ENCODE results near the gene HS6ST3. TPM values are rescaled to one million over a fixed set of nuclear protein-coding genes. Genes with fewer than 3 reads are reported as not detected.

HS6ST3 gene
- total RNA-seq, 1 experiment from 2014 or later, result 1.2 TPM

DNA sequence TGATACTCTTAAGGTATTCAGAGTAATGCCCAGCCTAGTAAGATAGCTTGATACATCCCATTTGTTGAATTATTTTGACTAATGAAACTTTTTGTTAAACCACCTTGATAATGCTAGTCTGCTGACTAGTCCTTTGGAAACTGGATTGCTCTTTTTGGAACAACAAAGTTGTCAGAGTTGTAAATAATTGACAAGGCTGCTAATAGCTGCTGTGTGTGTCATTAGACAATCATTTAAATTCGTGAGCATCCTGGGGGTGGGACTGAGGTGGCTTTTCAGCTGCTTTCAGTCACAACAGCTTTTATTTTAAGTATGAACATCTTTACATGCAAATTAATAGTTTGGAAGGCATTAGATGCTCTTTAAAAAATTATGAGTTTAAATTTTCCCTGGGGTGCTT is 153.5 kb downstream of the HS6ST3 start:
- Mint-ChIP-seq H3K4me3 (no peak overlapping the region), H3K27ac (no peak overlapping the region), H3K36me3 (0 out of 2 replicates have a peak, but pooled peaks cover 5% of the 10 kb centered on the region), H3K4me1 (peaks cover 31% of the 10 kb centered on the region), H3K27me3 (ENCODE audit: low read depth) (no peaks in the 10 kb centered on the region), H3K9me3 (no peaks in the 10 kb centered on the region)
- ATAC-seq (no peak), DNase-seq (ENCODE audit: low spot score) (no peak)
- TF ChIP-seq ZNF416 (CRISPR knock-in tag; IDR thresholded peaks at IDR 0.05), result no peak
- TF ChIP-seq ETV6 (CRISPR knock-in tag; IDR thresholded peaks at IDR 0.05), result no peak
- TF ChIP-seq, protein P1, sequence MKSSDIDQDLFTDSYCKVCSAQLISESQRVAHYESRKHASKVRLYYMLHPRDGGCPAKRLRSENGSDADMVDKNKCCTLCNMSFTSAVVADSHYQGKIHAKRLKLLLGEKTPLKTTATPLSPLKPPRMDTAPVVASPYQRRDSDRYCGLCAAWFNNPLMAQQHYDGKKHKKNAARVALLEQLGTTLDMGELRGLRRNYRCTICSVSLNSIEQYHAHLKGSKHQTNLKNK (CRISPR knock-in tag; IDR thresholded peaks at IDR 0.05), result no peak
- no peak for TF ChIP-seq RORB (CRISPR knock-in tag; IDR thresholded peaks at IDR 0.05)
- TF ChIP-seq, protein P2, sequence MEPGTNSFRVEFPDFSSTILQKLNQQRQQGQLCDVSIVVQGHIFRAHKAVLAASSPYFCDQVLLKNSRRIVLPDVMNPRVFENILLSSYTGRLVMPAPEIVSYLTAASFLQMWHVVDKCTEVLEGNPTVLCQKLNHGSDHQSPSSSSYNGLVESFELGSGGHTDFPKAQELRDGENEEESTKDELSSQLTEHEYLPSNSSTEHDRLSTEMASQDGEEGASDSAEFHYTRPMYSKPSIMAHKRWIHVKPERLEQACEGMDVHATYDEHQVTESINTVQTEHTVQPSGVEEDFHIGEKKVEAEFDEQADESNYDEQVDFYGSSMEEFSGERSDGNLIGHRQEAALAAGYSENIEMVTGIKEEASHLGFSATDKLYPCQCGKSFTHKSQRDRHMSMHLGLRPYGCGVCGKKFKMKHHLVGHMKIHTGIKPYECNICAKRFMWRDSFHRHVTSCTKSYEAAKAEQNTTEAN (CRISPR knock-in tag; IDR thresholded peaks at IDR 0.05), result no peak
- TF ChIP-seq FOXK1 (CRISPR knock-in tag; IDR thresholded peaks at IDR 0.05), result no peak
- no peak for TF ChIP-seq CREM (CRISPR knock-in tag; IDR thresholded peaks at IDR 0.05)
- TF ChIP-seq, protein P3, sequence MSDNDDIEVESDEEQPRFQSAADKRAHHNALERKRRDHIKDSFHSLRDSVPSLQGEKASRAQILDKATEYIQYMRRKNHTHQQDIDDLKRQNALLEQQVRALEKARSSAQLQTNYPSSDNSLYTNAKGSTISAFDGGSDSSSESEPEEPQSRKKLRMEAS (CRISPR knock-in tag; IDR thresholded peaks at IDR 0.05), result no peak
- TF ChIP-seq, protein P4, sequence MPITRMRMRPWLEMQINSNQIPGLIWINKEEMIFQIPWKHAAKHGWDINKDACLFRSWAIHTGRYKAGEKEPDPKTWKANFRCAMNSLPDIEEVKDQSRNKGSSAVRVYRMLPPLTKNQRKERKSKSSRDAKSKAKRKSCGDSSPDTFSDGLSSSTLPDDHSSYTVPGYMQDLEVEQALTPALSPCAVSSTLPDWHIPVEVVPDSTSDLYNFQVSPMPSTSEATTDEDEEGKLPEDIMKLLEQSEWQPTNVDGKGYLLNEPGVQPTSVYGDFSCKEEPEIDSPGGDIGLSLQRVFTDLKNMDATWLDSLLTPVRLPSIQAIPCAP (CRISPR knock-in tag; IDR thresholded peaks at IDR 0.05), result no peak
- TF ChIP-seq NR2C2 (CRISPR knock-in tag; IDR thresholded peaks at IDR 0.05), result no peak
- no peak for TF ChIP-seq ZNF219 (CRISPR knock-in tag; IDR thresholded peaks at IDR 0.05; ENCODE audit: borderline replicate concordance)
- no peak for TF ChIP-seq ESRRA (CRISPR knock-in tag; IDR thresholded peaks at IDR 0.05; ENCODE audit: borderline replicate concordance)
- TF ChIP-seq, protein P5, sequence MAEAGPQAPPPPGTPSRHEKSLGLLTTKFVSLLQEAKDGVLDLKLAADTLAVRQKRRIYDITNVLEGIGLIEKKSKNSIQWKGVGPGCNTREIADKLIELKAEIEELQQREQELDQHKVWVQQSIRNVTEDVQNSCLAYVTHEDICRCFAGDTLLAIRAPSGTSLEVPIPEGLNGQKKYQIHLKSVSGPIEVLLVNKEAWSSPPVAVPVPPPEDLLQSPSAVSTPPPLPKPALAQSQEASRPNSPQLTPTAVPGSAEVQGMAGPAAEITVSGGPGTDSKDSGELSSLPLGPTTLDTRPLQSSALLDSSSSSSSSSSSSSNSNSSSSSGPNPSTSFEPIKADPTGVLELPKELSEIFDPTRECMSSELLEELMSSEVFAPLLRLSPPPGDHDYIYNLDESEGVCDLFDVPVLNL (CRISPR knock-in tag; IDR thresholded peaks at IDR 0.05; ENCODE audit: borderline replicate concordance, low read depth), result no peak
- TF ChIP-seq, protein P6, sequence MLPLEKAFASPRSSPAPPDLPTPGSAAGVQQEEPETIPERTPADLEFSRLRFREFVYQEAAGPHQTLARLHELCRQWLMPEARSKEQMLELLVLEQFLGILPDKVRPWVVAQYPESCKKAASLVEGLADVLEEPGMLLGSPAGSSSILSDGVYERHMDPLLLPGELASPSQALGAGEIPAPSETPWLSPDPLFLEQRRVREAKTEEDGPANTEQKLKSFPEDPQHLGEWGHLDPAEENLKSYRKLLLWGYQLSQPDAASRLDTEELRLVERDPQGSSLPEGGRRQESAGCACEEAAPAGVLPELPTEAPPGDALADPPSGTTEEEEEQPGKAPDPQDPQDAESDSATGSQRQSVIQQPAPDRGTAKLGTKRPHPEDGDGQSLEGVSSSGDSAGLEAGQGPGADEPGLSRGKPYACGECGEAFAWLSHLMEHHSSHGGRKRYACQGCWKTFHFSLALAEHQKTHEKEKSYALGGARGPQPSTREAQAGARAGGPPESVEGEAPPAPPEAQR (CRISPR knock-in tag; IDR thresholded peaks at IDR 0.05), result no peak
- CTCF ChIA-PET, result interaction anchor here (1.7 kb wide), 1 partner anchor 14 kb away, joined by 7 read pairs; no protein-coding TSS in a partner anchor
- POLR2A ChIA-PET, result no interaction called here

DNA sequence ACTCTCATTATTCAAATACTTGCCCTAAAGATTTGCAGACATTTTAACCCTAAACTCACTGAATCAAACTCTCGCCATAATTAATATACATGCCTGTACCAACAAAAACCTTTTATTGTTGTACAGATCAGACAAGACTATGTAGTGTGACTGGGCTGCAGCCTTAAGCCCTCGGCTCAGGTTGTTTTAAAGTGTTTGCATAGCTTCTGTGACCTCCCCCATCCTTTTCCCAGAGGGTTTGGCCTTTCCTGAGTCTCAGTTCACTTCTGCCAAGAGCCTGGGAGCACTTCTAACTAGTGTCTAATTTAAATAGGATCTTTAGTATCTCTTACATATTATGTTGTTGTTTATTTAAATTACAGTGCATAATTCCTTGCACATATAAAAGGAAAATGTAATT is 158.2 kb downstream of the HS6ST3 start:
- no peak for DNase-seq (ENCODE audit: low spot score)
- no peak overlapping the region for H3K4me3 Mint-ChIP-seq
- peaks cover 39% of the 10 kb centered on the region for H3K4me1 Mint-ChIP-seq
- H3K36me3 Mint-ChIP-seq, result no peaks in the 10 kb centered on the region; the same call in 1 of the 2 replicates
- ATAC-seq, result peak; percentile 76
- CTCF ChIA-PET, result no interaction called here
- H3K9me3 Mint-ChIP-seq, result peaks cover 25% of the 10 kb centered on the region
- no peaks in the 10 kb centered on the region for H3K27me3 Mint-ChIP-seq (ENCODE audit: low read depth)
- H3K27ac Mint-ChIP-seq, result no peak overlapping the region
- POLR2A ChIA-PET, result no interaction called here
- TF ChIP-seq ZNF423 (CRISPR knock-in tag; IDR thresholded peaks at IDR 0.05) (no peak), ZNF317 (CRISPR knock-in tag; IDR thresholded peaks at IDR 0.05; ENCODE audit: borderline replicate concordance, low read depth) (no peak), EMX1 (CRISPR knock-in tag; IDR thresholded peaks at IDR 0.05) (no peak), PRRX2 (CRISPR knock-in tag; IDR thresholded peaks at IDR 0.05) (no peak), MYBL2 (CRISPR knock-in tag; IDR thresholded peaks at IDR 0.05) (no peak), CBFB (CRISPR knock-in tag; IDR thresholded peaks at IDR 0.05; ENCODE audit: low read depth) (no peak)
- TF ChIP-seq, protein P7, sequence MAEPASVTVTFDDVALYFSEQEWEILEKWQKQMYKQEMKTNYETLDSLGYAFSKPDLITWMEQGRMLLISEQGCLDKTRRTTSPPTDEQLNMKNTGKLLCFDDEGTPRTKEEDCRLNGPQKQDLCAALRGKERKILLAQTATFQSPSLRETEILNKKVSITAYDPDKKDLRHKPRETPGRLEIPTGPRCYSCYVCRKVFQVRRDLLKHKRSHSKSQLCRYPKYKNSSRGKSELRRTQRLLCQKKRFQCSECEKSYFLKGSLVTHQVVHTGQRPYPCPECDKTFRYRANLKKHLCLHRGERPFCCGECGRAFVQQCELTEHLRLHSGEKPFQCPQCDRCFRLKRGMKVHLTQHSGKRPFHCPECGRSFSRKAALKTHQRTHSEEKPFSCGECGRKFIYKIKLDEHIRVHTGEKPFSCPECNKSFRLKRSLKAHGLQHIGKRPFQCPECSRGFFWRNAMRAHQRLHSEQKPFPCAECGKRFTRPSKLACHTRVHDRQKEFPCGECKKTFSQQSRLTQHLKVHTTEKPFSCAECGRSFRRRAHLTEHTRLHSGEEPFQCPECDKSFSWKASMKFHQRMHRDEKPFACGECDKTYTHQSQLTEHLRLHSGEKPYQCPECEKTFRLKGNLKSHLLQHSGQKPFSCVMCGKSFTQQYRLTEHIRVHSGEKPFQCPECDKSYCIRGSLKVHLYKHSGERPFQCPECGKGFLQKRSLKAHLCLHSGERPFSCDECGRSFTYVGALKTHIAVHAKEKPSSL (CRISPR knock-in tag; conservative IDR thresholded peaks at IDR 0.05), result no peak
- TF ChIP-seq, protein P8, sequence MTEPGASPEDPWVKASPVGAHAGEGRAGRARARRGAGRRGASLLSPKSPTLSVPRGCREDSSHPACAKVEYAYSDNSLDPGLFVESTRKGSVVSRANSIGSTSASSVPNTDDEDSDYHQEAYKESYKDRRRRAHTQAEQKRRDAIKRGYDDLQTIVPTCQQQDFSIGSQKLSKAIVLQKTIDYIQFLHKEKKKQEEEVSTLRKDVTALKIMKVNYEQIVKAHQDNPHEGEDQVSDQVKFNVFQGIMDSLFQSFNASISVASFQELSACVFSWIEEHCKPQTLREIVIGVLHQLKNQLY (CRISPR knock-in tag; IDR thresholded peaks at IDR 0.05), result no peak
- TF ChIP-seq, protein P9, sequence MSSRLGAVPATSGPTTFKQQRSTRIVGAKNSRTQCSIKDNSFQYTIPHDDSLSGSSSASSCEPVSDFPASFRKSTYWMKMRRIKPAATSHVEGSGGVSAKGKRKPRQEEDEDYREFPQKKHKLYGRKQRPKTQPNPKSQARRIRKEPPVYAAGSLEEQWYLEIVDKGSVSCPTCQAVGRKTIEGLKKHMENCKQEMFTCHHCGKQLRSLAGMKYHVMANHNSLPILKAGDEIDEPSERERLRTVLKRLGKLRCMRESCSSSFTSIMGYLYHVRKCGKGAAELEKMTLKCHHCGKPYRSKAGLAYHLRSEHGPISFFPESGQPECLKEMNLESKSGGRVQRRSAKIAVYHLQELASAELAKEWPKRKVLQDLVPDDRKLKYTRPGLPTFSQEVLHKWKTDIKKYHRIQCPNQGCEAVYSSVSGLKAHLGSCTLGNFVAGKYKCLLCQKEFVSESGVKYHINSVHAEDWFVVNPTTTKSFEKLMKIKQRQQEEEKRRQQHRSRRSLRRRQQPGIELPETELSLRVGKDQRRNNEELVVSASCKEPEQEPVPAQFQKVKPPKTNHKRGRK (CRISPR knock-in tag; IDR thresholded peaks at IDR 0.05; ENCODE audit: borderline replicate concordance), result no peak
- TF ChIP-seq, protein P10, sequence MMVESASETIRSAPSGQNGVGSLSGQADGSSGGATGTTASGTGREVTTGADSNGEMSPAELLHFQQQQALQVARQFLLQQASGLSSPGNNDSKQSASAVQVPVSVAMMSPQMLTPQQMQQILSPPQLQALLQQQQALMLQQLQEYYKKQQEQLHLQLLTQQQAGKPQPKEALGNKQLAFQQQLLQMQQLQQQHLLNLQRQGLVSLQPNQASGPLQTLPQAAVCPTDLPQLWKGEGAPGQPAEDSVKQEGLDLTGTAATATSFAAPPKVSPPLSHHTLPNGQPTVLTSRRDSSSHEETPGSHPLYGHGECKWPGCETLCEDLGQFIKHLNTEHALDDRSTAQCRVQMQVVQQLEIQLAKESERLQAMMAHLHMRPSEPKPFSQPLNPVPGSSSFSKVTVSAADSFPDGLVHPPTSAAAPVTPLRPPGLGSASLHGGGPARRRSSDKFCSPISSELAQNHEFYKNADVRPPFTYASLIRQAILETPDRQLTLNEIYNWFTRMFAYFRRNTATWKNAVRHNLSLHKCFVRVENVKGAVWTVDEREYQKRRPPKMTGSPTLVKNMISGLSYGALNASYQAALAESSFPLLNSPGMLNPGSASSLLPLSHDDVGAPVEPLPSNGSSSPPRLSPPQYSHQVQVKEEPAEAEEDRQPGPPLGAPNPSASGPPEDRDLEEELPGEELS (CRISPR knock-in tag; IDR thresholded peaks at IDR 0.05), result no peak

Measured in WTC11 (cell line).